Keratinocyte (primary cell): ENCODE measurements around the gene ROBO2. TPM values are rescaled to one million over a fixed set of nuclear protein-coding genes. Genes with fewer than 3 reads are reported as not detected.

Source experiments
- DNase-seq: peaks from one replicate; pipeline ENCODE4 v3.0.0-alpha.2; 2011; ENCODE audit warnings: low read depth, missing footprints, low spot score
- FAIRE-seq: peaks from 2 replicates; lab custom pipeline; 2011; peaks lifted over from hg19 to GRCh38; lab: Jason Lieb, UNC
- H2AFZ ChIP-seq: 2 replicates; pipeline ENCODE4 v1.6.0; 2012; ENCODE audit warnings: low read length, control low read depth, inconsistent platforms; ENCODE audit not compliant: control insufficient read depth
- H3K27ac ChIP-seq: 2 replicates; pipeline ENCODE4 v1.5.1; 2011; ENCODE audit warnings: low read length; ENCODE audit not compliant: control insufficient read depth, insufficient read depth
- H3K27me3 ChIP-seq: 3 replicates; pipeline ENCODE4 v1.6.0; 2011; ENCODE audit warnings: low read length; ENCODE audit not compliant: control insufficient read depth, insufficient read depth; ENCODE audit errors: extremely low read depth
- H3K36me3 ChIP-seq, 2 experiments: 2 replicates in 1 of 2; 3 replicates in 1 of 2; pipeline ENCODE4 v1.5.1; 2011; ENCODE audit warnings: low read length in 2 of 2, mild to moderate bottlenecking in 1 of 2; ENCODE audit not compliant: control insufficient read depth in 2 of 2, insufficient read depth in 2 of 2; ENCODE audit errors: extremely low read depth in 1 of 2
- H3K4me1 ChIP-seq: 3 replicates; pipeline ENCODE4 v1.5.1; 2011; ENCODE audit warnings: low read length; ENCODE audit not compliant: control insufficient read depth, insufficient read depth; ENCODE audit errors: extremely low read depth
- H3K4me2 ChIP-seq: 3 replicates; pipeline ENCODE4 v1.6.0; 2011; ENCODE audit warnings: low read depth, low read length; ENCODE audit not compliant: control insufficient read depth, insufficient read depth; ENCODE audit errors: extremely low read depth
- H3K4me3 ChIP-seq, 3 experiments: fragments of 200-600 bp in 1 of 3; sonication (generic) in 1 of 3; 2 replicates in 2 of 3; 3 replicates in 1 of 3; pipeline ENCODE4 v1.5.1; 2011 to 2016; ENCODE audit warnings: low read length in 3 of 3, mild to moderate bottlenecking in 3 of 3, control low read depth in 2 of 3, inconsistent platforms in 1 of 3, low read depth in 1 of 3, mixed read lengths in 1 of 3, mixed run types in 1 of 3, moderate library complexity in 1 of 3; ENCODE audit not compliant: control insufficient read depth in 2 of 3, insufficient read depth in 2 of 3; ENCODE audit errors: extremely low read depth in 1 of 3
- H3K79me2 ChIP-seq: 2 replicates; pipeline ENCODE4 v1.6.0; 2012; ENCODE audit warnings: low read length; ENCODE audit not compliant: control insufficient read depth, insufficient read depth
- H3K9ac ChIP-seq: 3 replicates; pipeline ENCODE4 v1.6.0; 2011; ENCODE audit warnings: low read length; ENCODE audit not compliant: control insufficient read depth, insufficient read depth; ENCODE audit errors: extremely low read depth
- H3K9me1 ChIP-seq: 3 replicates; pipeline ENCODE4 v1.6.0; 2011; ENCODE audit warnings: low read length; ENCODE audit not compliant: control insufficient read depth, insufficient read depth; ENCODE audit errors: extremely low read depth
- H3K9me3 ChIP-seq: 2 replicates; pipeline ENCODE4 v1.5.1; 2012; ENCODE audit warnings: low read depth, low read length; ENCODE audit not compliant: control insufficient read depth
- H4K20me1 ChIP-seq: 3 replicates; pipeline ENCODE4 v1.6.0; 2011; ENCODE audit warnings: low read length; ENCODE audit not compliant: control insufficient read depth, insufficient read depth; ENCODE audit errors: extremely low read depth
- EZH2 ChIP-seq: IDR thresholded peaks from one replicate; pipeline ENCODE4 v1.6.1; 2012; ENCODE audit warnings: inconsistent platforms, mild to moderate bottlenecking, low read length, moderate library complexity
- dilution Hi-C: fragments of 300-500 bp; cut with MboI; formaldehyde crosslinking; loops from one replicate; pipeline ENCODE4 v1.7.0; 2020; ENCODE audit warnings: low sequenced_read_pairs; ENCODE audit not compliant: extremely low pct_ligation_motif_present
- polyA plus RNA-seq, 5 experiments: library from polyadenylated mRNA; depleted of rRNA in 3 of 5; stranded (reverse) in 3 of 5; stranded (forward) in 1 of 5; unstranded in 1 of 5; fragments of >200 nt; gene quantifications; 1 replicate in 1 of 5; 2 replicates in 3 of 5; 3 replicates in 1 of 5; pipeline versions ENCODE4 v1.2.1 to v1.2.3, GENCODE V29; 2011 to 2012; ENCODE audit warnings: missing spikeins in 2 of 5, low read depth in 1 of 5, low replicate concordance in 1 of 5
- TF ChIP-seq, protein P1 (sequence below), 3 experiments: IDR thresholded peaks in 1 of 3; conservative IDR thresholded peaks in 1 of 3; optimal IDR thresholded peaks in 1 of 3; 2 replicates in 2 of 3; 3 replicates in 1 of 3; pipeline versions ENCODE3 to v1.5.1; 2011; ENCODE audit warnings: low read length in 3 of 3, mild to moderate bottlenecking in 3 of 3, moderate library complexity in 2 of 3, control low read depth in 1 of 3, inconsistent platforms in 1 of 3; ENCODE audit not compliant: insufficient read depth in 2 of 3; ENCODE audit errors: extremely low read depth in 1 of 3

ROBO2 gene
- polyA plus RNA-seq, 1 donor (not counting 4 experiments of a cell fraction or from before 2014, with no cell fraction given): 0.30 TPM

GRCh38 chr3:77354958-77355357, 315.1 kb downstream of the ROBO2 start:
- H3K27me3 ChIP-seq: no peaks in the 10 kb centered on the region
- no peaks in the 10 kb centered on the region for H3K9me1 ChIP-seq
- H4K20me1 ChIP-seq: no peaks in the 10 kb centered on the region
- TF ChIP-seq, protein P1, sequence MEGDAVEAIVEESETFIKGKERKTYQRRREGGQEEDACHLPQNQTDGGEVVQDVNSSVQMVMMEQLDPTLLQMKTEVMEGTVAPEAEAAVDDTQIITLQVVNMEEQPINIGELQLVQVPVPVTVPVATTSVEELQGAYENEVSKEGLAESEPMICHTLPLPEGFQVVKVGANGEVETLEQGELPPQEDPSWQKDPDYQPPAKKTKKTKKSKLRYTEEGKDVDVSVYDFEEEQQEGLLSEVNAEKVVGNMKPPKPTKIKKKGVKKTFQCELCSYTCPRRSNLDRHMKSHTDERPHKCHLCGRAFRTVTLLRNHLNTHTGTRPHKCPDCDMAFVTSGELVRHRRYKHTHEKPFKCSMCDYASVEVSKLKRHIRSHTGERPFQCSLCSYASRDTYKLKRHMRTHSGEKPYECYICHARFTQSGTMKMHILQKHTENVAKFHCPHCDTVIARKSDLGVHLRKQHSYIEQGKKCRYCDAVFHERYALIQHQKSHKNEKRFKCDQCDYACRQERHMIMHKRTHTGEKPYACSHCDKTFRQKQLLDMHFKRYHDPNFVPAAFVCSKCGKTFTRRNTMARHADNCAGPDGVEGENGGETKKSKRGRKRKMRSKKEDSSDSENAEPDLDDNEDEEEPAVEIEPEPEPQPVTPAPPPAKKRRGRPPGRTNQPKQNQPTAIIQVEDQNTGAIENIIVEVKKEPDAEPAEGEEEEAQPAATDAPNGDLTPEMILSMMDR (optimal IDR thresholded peaks at IDR 0.05 in 1 of 3, IDR thresholded peaks at IDR 0.05 in 1 of 3, conservative IDR thresholded peaks at IDR 0.05 in 1 of 3; ENCODE audit: extremely low read depth in 1 of 3, insufficient read depth in 2 of 3, low read length in 3 of 3): no peak
- FAIRE-seq (peak; percentile 89), DNase-seq (no peak)
- dilution Hi-C loops: no loop called here
- H3K4me2 ChIP-seq: no peak overlapping the region
- no peak overlapping the region for H3K4me3 ChIP-seq
- H2AFZ ChIP-seq: no peak overlapping the region
- no peaks in the 10 kb centered on the region for H3K4me1 ChIP-seq
- no peaks in the 10 kb centered on the region for H3K36me3 ChIP-seq
- H3K27ac ChIP-seq: no peak overlapping the region
- no peaks in the 10 kb centered on the region for H3K79me2 ChIP-seq
- no peaks in the 10 kb centered on the region for H3K9me3 ChIP-seq
- no peak overlapping the region for H3K9ac ChIP-seq

GRCh38 chr3:77362936-77363335, 323.0 kb downstream of the ROBO2 start:
- Histone ChIP-seq H3K9ac (no peak overlapping the region), H3K27me3 (no peaks in the 10 kb centered on the region), H3K9me1 (no peaks in the 10 kb centered on the region), H3K9me3 (no peaks in the 10 kb centered on the region), H3K4me1 (no peaks in the 10 kb centered on the region), H4K20me1 (no peaks in the 10 kb centered on the region), H2AFZ (no peak overlapping the region), H3K27ac (no peak overlapping the region), H3K79me2 (no peaks in the 10 kb centered on the region), H3K4me3 (no peak overlapping the region), H3K4me2 (no peak overlapping the region), H3K36me3 (no peaks in the 10 kb centered on the region)
- DNase-seq (no peak), FAIRE-seq (no peak)
- TF ChIP-seq EZH2: no peak
- TF ChIP-seq, protein P1 (optimal IDR thresholded peaks at IDR 0.05 in 1 of 3, IDR thresholded peaks at IDR 0.05 in 1 of 3, conservative IDR thresholded peaks at IDR 0.05 in 1 of 3; ENCODE audit: extremely low read depth in 1 of 3, insufficient read depth in 2 of 3, low read length in 3 of 3): no peak
- dilution Hi-C loops: no loop called here
